ENCODE results near the gene C2orf15. TPM values are rescaled to one million over a fixed set of nuclear protein-coding genes. Genes with fewer than 3 reads are reported as not detected.

Gene C2orf15
- total and polyA plus RNA-seq, 8 donors, result 1.5 to 5.9 (median 2.9) TPM; not detected in 2

DNA sequence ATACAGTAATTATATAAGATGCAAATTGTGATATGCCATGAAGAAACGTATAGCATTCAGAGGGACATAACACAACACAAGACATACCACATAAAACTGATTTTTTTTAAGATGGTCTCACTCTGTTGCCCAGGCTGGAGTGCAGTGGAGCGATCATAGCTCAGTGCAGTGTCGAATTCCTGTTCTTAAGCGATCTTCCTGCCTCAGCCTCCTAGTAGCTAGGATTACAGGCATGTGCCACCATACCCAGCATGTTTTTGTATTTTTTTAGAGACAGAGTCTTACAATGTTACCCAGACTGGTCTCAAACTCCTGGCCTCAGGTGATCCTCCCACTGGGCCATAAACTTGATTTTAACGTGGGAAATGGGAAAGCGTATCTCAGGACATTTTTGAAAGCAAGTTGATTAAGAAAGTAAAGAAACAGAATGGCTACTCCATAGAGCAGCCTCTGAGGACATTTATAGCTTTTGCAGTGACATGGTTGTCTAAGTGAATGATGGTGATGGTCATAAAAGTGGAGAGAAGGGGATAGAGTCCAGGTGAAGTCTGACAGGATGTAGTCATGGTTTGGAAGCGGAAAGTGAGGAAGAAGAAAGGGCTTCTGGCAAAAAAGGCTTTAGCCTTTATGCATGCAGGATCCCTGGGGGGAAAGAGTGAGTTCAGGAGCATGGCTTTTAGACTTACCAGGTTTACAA is 10.8 kb downstream of the C2orf15 start:
- intact Hi-C loops (cut with DNase I; ENCODE audit: low total_unique reads), result no loop called here
- TF ChIP-seq POLR2A (IDR thresholded peaks at IDR 0.05), result no peak
- no peak for TF ChIP-seq POLR2AphosphoS5 (IDR thresholded peaks at IDR 0.05)
- TF ChIP-seq, protein P1, sequence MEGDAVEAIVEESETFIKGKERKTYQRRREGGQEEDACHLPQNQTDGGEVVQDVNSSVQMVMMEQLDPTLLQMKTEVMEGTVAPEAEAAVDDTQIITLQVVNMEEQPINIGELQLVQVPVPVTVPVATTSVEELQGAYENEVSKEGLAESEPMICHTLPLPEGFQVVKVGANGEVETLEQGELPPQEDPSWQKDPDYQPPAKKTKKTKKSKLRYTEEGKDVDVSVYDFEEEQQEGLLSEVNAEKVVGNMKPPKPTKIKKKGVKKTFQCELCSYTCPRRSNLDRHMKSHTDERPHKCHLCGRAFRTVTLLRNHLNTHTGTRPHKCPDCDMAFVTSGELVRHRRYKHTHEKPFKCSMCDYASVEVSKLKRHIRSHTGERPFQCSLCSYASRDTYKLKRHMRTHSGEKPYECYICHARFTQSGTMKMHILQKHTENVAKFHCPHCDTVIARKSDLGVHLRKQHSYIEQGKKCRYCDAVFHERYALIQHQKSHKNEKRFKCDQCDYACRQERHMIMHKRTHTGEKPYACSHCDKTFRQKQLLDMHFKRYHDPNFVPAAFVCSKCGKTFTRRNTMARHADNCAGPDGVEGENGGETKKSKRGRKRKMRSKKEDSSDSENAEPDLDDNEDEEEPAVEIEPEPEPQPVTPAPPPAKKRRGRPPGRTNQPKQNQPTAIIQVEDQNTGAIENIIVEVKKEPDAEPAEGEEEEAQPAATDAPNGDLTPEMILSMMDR (IDR thresholded peaks at IDR 0.05), result no peak
- TF ChIP-seq EP300 (IDR thresholded peaks at IDR 0.05), result no peak
- Histone ChIP-seq H3K36me3 (peaks cover 0 to 7% (median 5%) of the 10 kb centered on the region in 4 donors), H3K27me3 (no peaks in the 10 kb centered on the region), H3K27ac (no peak overlapping the region), H3K4me3 (no peak overlapping the region), H3K4me1 (peaks cover 14 to 37% (median 23%) of the 10 kb centered on the region in 4 donors), H3K9me3 (no peaks in the 10 kb centered on the region)
- no peak for DNase-seq
- WGBS, 5 donors, result 87 to 95% (median 91%) methylated on average over 7 of the region's 7 CpGs

GRCh38 chr2:99153921-99154604 is 12.6 kb downstream of the C2orf15 start:
- Histone ChIP-seq H3K4me3 (peak overlapping the region; percentile 61 to 76 (median 66)), H3K27me3 (no peaks in the 10 kb centered on the region), H3K27ac (peak overlapping the region; percentile 90 to 93 (median 92)), H3K4me1 (peaks cover 14 to 39% (median 23%) of the 10 kb centered on the region in 4 donors), H3K36me3 (peaks cover 0 to 24% (median 20%) of the 10 kb centered on the region in 4 donors), H3K9me3 (no peaks in the 10 kb centered on the region)
- peak in 1 of 2 donors; percentile 23 for DNase-seq
- TF ChIP-seq, protein P1 (IDR thresholded peaks at IDR 0.05), result no peak
- TF ChIP-seq EP300 (IDR thresholded peaks at IDR 0.05) (no peak), POLR2AphosphoS5 (IDR thresholded peaks at IDR 0.05) (no peak), POLR2A (IDR thresholded peaks at IDR 0.05) (no peak)
- WGBS, 5 donors, result 22 to 36% (median 23%) methylated on average over 12 of the region's 12 CpGs
- intact Hi-C loops (cut with DNase I; ENCODE audit: low total_unique reads), result no loop called here

- Histone ChIP-seq H3K27ac (peak within 1 kb of the TSS; percentile 90 to 93 (median 92)), H3K9me3 (no peaks in the 10 kb centered on the region), H3K27me3 (no peaks in the 10 kb centered on the region), H3K4me1 (peaks cover 14 to 39% (median 23%) of the 10 kb centered on the region in 4 donors), H3K36me3 (peaks cover 0 to 32% (median 28%) of the 10 kb centered on the region in 4 donors), H3K4me3 (peak within 1 kb of the TSS; percentile 61 to 76 (median 66))
- TF ChIP-seq EP300 (IDR thresholded peaks at IDR 0.05) (no peak), POLR2AphosphoS5 (IDR thresholded peaks at IDR 0.05) (peak; percentile 95 to 98 (median 98)), POLR2A (IDR thresholded peaks at IDR 0.05) (peak in 2 of 4 donors; percentile 51 to 86)
- TF ChIP-seq, protein P1 (IDR thresholded peaks at IDR 0.05), result peak in 2 of 7 experiments; percentile 8 to 14
- 0 to 1% (median 1%) methylated on average over 25 to 70 of the region's 70 CpGs for WGBS, 5 donors
- intact Hi-C loops (cut with DNase I; ENCODE audit: low total_unique reads), result no loop called here
- peak; percentile 92 to 98 for DNase-seq
Measured at GRCh38 chr2:99154643-99155536, 13.4 kb downstream of the C2orf15 start, which contains the start of the genes LIPT1 and TSGA10. TSS of gene LIPT1 (plus strand) at chr2:99154967. CDS start at chr2:99161958, 6,991 bp downstream. TSS of gene TSGA10 (minus strand) at chr2:99154942. CDS start at chr2:99109439, 45,503 bp downstream.

All from stomach (tissue), 9 donors.